Vagina (tissue), 2 donors: Measurements from ENCODE around the gene CCDC27.

Source experiments
- CTCF ChIP-seq, 3 experiments: fragments of 450-650 bp in 2 of 3; fragments of 200-600 bp in 1 of 3; sonication (generic) in 1 of 3; IDR thresholded peaks; one replicate each; pipeline ENCODE4 v1.5.1; 2017 to 2019; ENCODE audit warnings: antibody characterized with exemption in 3 of 3, mild to moderate bottlenecking in 2 of 3, moderate library complexity in 2 of 3
- POLR2A ChIP-seq, 2 donors: fragments of 450-650 bp; IDR thresholded peaks; one replicate each; pipeline ENCODE4 v1.6.1; 2017; ENCODE audit warnings: antibody characterized with exemption in 2 of 2, mild to moderate bottlenecking in 2 of 2, moderate library complexity in 2 of 2
- POLR2AphosphoS5 ChIP-seq, 2 donors: sonication (generic); formaldehyde crosslinking; IDR thresholded peaks; one replicate each; pipeline ENCODE4 v1.9.0; 2017; ENCODE audit warnings: antibody characterized with exemption in 2 of 2, mild to moderate bottlenecking in 2 of 2, low read depth in 1 of 2; ENCODE audit not compliant: insufficient read depth in 1 of 2

- TF ChIP-seq CTCF (IDR thresholded peaks at IDR 0.05): no peak
- no peak for TF ChIP-seq POLR2AphosphoS5 (IDR thresholded peaks at IDR 0.05; ENCODE audit: insufficient read depth in 1 of 2, low read depth in 1 of 2)
- TF ChIP-seq POLR2A (IDR thresholded peaks at IDR 0.05): no peak
Observed at GRCh38 chr1:3703786-3704371, 48.4 kb upstream of the CCDC27 start.
